ENCODE measurements around the gene LPCAT1. TPM values are rescaled to one million over a fixed set of nuclear protein-coding genes. Genes with fewer than 3 reads are reported as not detected.

Gene LPCAT1
- total and polyA plus RNA-seq, 10 of the 15 experiments (the other 5 are each of a cell fraction or from before 2014, with no cell fraction given): 2.3 to 109 (median 72.7) TPM

GRCh38 chr5:1564182-1564748 is 40.5 kb upstream of the LPCAT1 start:
- SMC1A ChIA-PET (ENCODE audit: uncharacterized antibody, unreplicated experiment): no interaction called here
- CTCF ChIA-PET: no interaction called here
- TF ChIP-seq RB1 (IDR thresholded peaks at IDR 0.05; ENCODE audit: borderline replicate concordance): no peak
- no peak for TF ChIP-seq RAD21 (IDR thresholded peaks at IDR 0.05; ENCODE audit: insufficient read depth, low read depth, low read length)
- no peak for TF ChIP-seq NR2C2 (IDR thresholded peaks at IDR 0.05; ENCODE audit: borderline replicate concordance, control insufficient read depth, insufficient read length, low read depth)
- TF ChIP-seq PKNOX1 (IDR thresholded peaks at IDR 0.05): no peak
- no peak for TF ChIP-seq BCL3 (IDR thresholded peaks at IDR 0.05; ENCODE audit: borderline replicate concordance, insufficient read depth, low read depth, low read length, poor library complexity, severe bottlenecking)
- TF ChIP-seq CREB1 (IDR thresholded peaks at IDR 0.05; ENCODE audit: low read depth): no peak
- TF ChIP-seq, protein P1, sequence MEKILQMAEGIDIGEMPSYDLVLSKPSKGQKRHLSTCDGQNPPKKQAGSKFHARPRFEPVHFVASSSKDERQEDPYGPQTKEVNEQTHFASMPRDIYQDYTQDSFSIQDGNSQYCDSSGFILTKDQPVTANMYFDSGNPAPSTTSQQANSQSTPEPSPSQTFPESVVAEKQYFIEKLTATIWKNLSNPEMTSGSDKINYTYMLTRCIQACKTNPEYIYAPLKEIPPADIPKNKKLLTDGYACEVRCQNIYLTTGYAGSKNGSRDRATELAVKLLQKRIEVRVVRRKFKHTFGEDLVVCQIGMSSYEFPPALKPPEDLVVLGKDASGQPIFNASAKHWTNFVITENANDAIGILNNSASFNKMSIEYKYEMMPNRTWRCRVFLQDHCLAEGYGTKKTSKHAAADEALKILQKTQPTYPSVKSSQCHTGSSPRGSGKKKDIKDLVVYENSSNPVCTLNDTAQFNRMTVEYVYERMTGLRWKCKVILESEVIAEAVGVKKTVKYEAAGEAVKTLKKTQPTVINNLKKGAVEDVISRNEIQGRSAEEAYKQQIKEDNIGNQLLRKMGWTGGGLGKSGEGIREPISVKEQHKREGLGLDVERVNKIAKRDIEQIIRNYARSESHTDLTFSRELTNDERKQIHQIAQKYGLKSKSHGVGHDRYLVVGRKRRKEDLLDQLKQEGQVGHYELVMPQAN (conservative IDR thresholded peaks at IDR 0.05): no peak
- no peak for TF ChIP-seq EED (IDR thresholded peaks at IDR 0.05; ENCODE audit: low read depth)
- TF ChIP-seq ZBTB11 (CRISPR knock-in tag; IDR thresholded peaks at IDR 0.05): no peak
- no peak for TF ChIP-seq SP1 (IDR thresholded peaks at IDR 0.05; ENCODE audit: low read depth, low read length)
- TF ChIP-seq ATF7 (IDR thresholded peaks at IDR 0.05; ENCODE audit: low read depth): no peak
- TF ChIP-seq ZNF384 (IDR thresholded peaks at IDR 0.05; ENCODE audit: borderline replicate concordance, low read depth, low read length): no peak
- no peak for TF ChIP-seq ZBTB33 (IDR thresholded peaks at IDR 0.05)
- no peak for TF ChIP-seq ZNF24 (IDR thresholded peaks at IDR 0.05)
- TF ChIP-seq CBX3 (IDR thresholded peaks at IDR 0.05; ENCODE audit: borderline replicate concordance, low read depth): no peak
- in situ Hi-C loops (cut with MboI): no loop called here
- ATAC-seq (peak; percentile 21; the same call in 1 of the 3 replicates), FAIRE-seq (no peak), DNase-seq (ENCODE audit: low read depth, low spot score) (no peak)
- peaks cover 0 to 1% of the 10 kb centered on the region in 2 experiments; a peak in 1 of 4 replicates for H3K36me3 ChIP-seq (ENCODE audit: control insufficient read depth in 2 of 2, insufficient read depth in 2 of 2, low read length in 1 of 2)
- H3K27me3 ChIP-seq (replicated peaks in 1 of 2; ENCODE audit: control insufficient read depth in 2 of 2, insufficient read depth in 2 of 2, low read length in 1 of 2): no peaks in the 10 kb centered on the region
- H3K9me3 ChIP-seq (replicated peaks; ENCODE audit: control insufficient read depth, insufficient read depth, low read length): no peaks in the 10 kb centered on the region
- H3K27ac ChIP-seq (ENCODE audit: control insufficient read depth, insufficient read depth): no peak overlapping the region
- H3K4me3 ChIP-seq: no peak overlapping the region
- H4K20me1 ChIP-seq (ENCODE audit: control insufficient read depth, insufficient read depth): no peaks in the 10 kb centered on the region
- H3K4me2 ChIP-seq (ENCODE audit: control insufficient read depth, insufficient read depth): no peak overlapping the region
- H3K4me1 ChIP-seq (ENCODE audit: control insufficient read depth, insufficient read depth, low read length): no peaks in the 10 kb centered on the region
- H2AFZ ChIP-seq (ENCODE audit: control insufficient read depth, low read depth, low read length): no peak overlapping the region
- intact Hi-C loops (cut with micrococcal nuclease; ENCODE audit: unreplicated experiment): no loop called here
- RAD21 ChIA-PET (ENCODE audit: unreplicated experiment): no interaction called here
- H3K9ac ChIP-seq (ENCODE audit: control insufficient read depth, insufficient read depth, low read length): no peak overlapping the region
- H3K79me2 ChIP-seq (ENCODE audit: control insufficient read depth, insufficient read depth, low read length): no peaks in the 10 kb centered on the region
- POLR2A ChIA-PET: no interaction called here
- WGBS (ENCODE audit: insufficient coverage, insufficient replicate concordance, low lambda C conversion rate, missing lambda C conversion rate): 61% methylated on average over 13 of the region's 14 CpGs
- BruUV-seq (replicated peaks): no TSS peak
